TTC549 (cell line): Measurements from ENCODE around the gene NPAT.
A peak's percentile ranks its signal among the peaks of the same experiment; 100 is the strongest.

Experiments
- FAIRE-seq: peaks from 2 replicates; lab custom pipeline; 2012; peaks lifted over from hg19 to GRCh38; lab: Jason Lieb, UNC

NPAT gene

DNA sequence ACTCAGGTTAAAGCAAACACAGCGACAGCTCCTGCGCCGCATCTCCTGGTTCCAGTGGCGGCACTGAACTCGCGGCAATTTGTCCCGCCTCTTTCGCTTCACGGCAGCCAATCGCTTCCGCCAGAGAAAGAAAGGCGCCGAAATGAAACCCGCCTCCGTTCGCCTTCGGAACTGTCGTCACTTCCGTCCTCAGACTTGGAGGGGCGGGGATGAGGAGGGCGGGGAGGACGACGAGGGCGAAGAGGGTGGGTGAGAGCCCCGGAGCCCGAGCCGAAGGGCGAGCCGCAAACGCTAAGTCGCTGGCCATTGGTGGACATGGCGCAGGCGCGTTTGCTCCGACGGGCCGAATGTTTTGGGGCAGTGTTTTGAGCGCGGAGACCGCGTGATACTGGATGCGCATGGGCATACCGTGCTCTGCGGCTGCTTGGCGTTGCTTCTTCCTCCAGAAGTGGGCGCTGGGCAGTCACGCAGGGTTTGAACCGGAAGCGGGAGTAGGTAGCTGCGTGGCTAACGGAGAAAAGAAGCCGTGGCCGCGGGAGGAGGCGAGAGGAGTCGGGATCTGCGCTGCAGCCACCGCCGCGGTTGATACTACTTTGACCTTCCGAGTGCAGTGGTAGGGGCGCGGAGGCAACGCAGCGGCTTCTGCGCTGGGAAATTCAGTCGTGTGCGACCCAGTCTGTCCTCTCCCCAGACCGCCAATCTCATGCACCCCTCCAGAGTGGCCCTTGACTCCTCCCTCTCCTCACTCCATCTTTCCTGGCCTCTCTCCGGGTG lies at the start of gene NPAT, which contains the start of gene ATM:
TSS of gene NPAT (minus strand) at position 65 of the 774 bp plus-strand sequence. CDS start 102 bp downstream, outside the sequence.
TSS of gene ATM (plus strand) at position 494 of the 774 bp plus-strand sequence. CDS start 4,558 bp downstream, outside the sequence.
- peak; percentile 94 for FAIRE-seq

GRCh38 chr11:108269583-108269982 lies 47.1 kb upstream of the NPAT start:
- no peak for FAIRE-seq

- no peak for FAIRE-seq
Observed at GRCh38 chr11:108253176-108253575, 30.7 kb upstream of the NPAT start.

GRCh38 chr11:108246885-108247284 lies 24.4 kb upstream of the NPAT start:
- FAIRE-seq: no peak

GRCh38 chr11:108246308-108246707 lies 23.9 kb upstream of the NPAT start:
- no peak for FAIRE-seq

DNA sequence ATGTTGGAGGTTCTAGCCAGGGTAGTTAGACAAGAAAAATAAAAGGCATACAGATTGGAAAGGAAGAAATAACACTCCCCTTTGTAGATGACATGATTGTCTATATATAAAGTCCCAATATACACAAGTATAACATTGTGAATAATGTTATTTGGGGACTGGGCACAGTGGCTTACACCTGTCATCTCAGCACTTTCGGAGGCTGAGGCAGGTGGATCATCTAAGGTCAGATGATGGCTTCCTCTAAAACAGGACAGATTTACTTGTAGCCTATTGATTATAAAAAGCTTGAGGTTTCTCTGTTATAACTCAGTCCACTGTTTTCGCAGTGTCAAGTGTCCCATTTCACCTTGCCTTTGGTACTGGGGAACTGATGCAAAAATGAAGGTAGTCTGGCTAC lies 20.0 kb upstream of the NPAT start:
- FAIRE-seq: no peak

- no peak for FAIRE-seq
Observed at GRCh38 chr11:108241330-108242037, 19.0 kb upstream of the NPAT start.

- no peak for FAIRE-seq
Observed at GRCh38 chr11:108239076-108239475, 16.6 kb upstream of the NPAT start.

DNA sequence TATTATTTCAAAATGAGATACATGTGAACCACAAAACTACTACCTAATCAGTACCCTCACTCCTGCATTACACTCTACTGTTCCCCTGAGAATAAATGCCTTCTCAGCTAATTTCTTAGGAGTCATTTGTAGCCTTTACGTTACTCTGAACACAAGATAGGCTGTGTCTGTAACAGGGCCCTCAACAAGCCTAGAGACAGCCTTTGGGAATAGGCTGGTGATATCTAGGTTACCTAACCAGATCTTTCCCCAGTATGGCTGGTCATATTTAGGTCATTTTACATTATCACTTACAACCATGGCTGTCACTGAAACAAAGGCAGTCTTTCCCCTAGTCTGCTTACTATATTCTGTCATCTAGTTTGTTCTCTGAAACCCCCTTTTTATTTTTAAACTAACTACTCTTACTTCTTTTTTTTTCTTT lies 14.6 kb upstream of the NPAT start:
- FAIRE-seq: no peak

DNA sequence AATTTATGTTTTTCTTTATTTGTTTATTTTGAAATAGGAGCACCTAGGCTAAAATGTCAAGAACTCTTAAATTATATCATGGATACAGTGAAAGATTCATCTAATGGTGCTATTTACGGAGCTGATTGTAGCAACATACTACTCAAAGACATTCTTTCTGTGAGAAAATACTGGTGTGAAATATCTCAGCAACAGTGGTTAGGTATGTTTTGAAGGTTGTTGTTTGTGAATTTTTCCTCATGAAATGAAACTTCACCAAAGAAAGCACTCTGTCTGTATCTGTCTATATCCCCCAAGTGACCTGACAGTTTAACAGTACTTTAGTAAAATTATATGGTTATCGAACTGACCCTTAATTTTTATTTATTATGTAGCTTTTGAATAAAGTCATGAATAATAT lies 13.2 kb upstream of the NPAT start:
- no peak for FAIRE-seq

GRCh38 chr11:108235192-108235591 lies 12.8 kb upstream of the NPAT start:
- no peak for FAIRE-seq

GRCh38 chr11:108233277-108233945 lies 11.0 kb upstream of the NPAT start:
- no peak for FAIRE-seq

GRCh38 chr11:108228251-108228650 lies 5.8 kb upstream of the NPAT start:
- FAIRE-seq: no peak

GRCh38 chr11:108226036-108226435 lies 3.6 kb upstream of the NPAT start:
- no peak for FAIRE-seq

DNA sequence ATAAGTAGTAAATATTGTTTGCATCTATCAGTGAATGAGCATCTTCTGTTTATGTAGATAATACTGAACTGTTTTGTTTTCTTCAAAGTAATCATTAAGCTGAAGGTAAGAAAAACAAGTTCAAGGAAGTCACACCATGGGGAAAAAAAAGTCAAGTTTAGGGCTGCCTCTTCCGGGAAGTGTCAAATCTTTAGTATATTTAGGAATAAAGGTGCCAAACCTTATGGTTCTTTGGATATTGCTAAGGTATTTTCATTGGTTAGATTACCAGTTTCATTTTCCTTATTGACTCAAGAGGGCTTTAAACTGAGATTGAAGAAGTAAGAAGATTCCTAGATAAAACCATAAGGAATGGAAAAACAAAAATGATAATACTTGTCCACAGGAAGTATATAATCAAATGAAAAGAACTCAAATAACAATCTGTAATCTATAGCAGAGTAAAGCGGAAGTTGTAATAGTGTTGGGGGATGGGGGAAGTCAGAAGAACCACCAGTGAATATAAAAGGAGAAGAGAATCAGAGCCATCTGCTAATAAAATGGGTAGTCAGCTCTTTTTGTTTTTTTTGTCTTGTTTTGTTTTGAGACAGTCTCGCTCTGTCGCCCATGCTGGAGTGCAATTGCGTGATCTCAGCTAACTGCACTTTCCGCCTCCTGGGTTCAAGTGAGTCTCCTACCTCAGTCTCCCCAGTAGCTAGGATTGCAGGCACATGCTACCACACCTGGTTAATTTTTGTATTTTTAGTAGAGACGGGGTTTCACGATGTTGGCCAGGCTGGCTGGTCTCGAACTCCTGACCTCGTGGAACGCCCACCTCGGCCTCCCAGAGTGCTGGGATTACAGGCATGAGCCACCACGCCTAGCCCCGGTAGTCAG lies 2.7 kb upstream of the NPAT start:
- FAIRE-seq: no peak

GRCh38 chr11:108224366-108224765 lies 1.9 kb upstream of the NPAT start:
- no peak for FAIRE-seq

- no peak for FAIRE-seq
Observed at GRCh38 chr11:108223348-108224149, 1.1 kb upstream of the NPAT start.

- FAIRE-seq: no peak
Observed at GRCh38 chr11:108221911-108222573, 396 bp downstream of the NPAT start.

- FAIRE-seq: no peak
Observed at GRCh38 chr11:108221371-108221770, 1.1 kb downstream of the NPAT start.

GRCh38 chr11:108220721-108221336 lies 1.6 kb downstream of the NPAT start:
- FAIRE-seq: no peak
